HG03175 (cell line): Measurements from ENCODE around the gene LRRC61.
"Not testable (repeated sequence)": the region's sequence is repeated elsewhere in the genome, so short reads cannot be mapped to it uniquely, and the experiment has no call there.

ENCODE experiments used
- ATAC-seq: cut with Tn5 transposase; IDR thresholded peaks from one replicate; pipeline ENCODE4 v1.9.1; 2021; ENCODE audit warnings: mild to moderate bottlenecking, moderate library complexity; ENCODE audit not compliant: unreplicated experiment

Gene LRRC61

DNA sequence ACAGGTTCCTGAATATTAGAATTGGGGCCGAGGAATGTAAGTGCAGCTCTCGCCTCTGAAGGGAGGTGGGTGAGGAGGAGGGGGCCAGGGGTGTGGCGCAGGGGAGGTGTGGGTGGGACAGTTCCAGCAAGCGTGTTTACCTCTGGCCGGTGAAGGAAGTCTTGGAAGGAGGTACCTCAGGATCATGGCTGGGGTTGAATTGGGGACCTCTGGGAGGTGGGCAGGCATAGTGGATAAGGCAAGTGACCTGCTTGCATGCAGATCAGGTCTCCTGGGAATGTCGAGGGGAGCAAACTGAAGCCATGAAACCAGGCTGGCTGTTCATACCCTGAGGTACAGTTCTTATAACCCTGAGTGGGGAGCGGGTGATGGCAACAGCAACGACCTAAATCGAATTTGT, 57.9 kb downstream of the LRRC61 start:
- no peak for ATAC-seq

- no peak for ATAC-seq
These were observed 58.6 kb downstream of the LRRC61 start for GRCh38 chr7:150381785-150382122.

DNA sequence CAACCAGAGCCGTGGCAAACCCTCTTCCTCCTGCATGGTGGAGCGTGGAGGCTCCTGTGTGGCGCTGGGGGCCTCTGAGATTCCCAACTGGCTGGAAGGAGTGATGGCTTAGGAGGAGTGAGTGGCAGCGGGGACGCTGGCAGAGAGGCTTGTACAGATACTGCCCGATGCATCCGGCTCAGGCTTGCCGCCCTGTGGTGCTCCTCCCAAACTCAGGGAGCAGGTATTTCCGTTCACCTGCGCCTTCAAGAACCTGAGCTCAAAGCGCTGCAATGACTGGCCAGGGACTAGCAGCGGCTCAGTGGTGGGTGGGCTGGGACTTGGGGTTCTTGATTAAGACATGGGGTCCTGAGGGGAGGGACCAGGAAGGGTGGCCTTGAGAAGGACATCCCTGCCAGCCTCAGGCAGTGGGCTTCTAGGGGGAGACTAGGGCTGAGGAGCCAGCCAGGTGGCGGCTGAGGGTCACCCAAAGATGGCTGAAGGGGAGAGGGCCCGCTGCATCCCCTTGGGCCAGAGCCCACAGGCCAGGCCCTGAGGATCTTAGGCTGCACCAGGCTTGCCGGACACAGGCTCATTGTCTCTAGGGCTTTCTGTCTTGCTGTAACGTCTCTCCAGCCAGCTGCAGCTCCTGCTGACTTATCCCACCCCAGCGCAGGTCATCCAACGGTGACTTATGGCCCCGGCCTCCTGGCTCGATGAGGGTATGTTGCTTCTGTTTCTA, 59.1 kb downstream of the LRRC61 start:
- no peak for ATAC-seq

DNA sequence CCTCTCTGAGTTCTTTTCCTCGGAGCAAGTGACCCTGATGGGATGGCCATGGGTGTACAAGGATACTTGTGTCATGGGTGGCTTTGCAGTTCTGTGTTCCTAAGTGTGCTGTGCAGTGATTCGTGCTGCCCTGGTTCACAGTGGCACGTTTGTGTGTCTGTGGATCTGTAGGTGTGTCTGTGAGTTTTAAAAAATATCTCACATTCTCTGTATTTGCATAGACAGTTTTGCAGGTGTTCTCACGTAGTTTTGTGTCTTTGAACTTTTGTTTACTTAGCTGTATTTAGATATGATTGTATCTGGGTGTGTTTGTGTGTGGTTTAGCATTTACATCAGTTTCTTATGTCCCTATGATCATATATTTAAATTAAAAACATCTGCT, 59.7 kb downstream of the LRRC61 start:
- no peak for ATAC-seq

DNA sequence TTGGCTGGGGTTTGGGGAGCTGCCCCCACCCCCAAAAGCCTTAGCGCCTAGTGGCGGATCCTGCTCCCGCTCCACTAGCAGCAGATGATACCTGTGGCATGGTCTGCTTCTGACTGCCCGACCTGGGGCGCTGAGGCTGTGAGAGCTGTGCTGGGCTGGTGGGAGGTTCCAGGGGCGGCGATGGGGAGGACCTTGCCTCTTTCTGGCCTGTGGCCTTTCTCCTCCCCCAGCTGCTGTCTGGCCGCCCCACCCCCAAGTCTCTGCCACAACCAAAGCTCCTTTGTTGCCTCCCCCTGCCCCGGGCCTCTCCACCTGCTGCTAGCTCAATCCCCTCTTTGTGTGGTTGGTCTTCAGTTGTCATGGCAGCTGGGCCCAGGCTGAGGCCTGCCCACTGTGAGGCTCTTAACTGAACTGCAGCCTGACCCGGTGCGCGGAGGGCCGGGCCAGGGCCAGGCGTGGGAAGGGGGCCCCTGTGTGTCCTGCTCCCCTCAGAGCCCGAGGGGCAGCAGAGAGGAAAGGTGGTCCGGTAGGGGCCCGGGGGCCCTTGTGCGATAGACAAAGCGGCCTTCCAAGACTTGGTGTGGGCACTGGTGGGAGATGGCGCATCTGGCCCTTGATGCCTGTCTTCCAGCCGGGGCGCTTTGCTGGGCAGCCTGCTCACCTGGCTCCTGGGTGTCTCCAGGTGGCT, 60.7 kb downstream of the LRRC61 start:
- no peak for ATAC-seq

- ATAC-seq = no peak
These were observed 61.5 kb downstream of the LRRC61 start for GRCh38 chr7:150384406-150385301.

GRCh38 chr7:150385302-150385723, 62.2 kb downstream of the LRRC61 start:
- no peak for ATAC-seq

- ATAC-seq = not testable (repeated sequence)
These were observed 62.7 kb downstream of the LRRC61 start for GRCh38 chr7:150385884-150386283.
